Right forelimb (tissue), 1 donor: ENCODE measurements around the gene RIPK4.
"Not testable (repeated sequence)": the region's sequence is repeated elsewhere in the genome, so short reads cannot be mapped to it uniquely, and the experiment has no call there.

Experiments used
- DNase-seq: peaks from one replicate; pipeline ENCODE4 v3.0.0-alpha.2; 2018

RIPK4 gene

DNA sequence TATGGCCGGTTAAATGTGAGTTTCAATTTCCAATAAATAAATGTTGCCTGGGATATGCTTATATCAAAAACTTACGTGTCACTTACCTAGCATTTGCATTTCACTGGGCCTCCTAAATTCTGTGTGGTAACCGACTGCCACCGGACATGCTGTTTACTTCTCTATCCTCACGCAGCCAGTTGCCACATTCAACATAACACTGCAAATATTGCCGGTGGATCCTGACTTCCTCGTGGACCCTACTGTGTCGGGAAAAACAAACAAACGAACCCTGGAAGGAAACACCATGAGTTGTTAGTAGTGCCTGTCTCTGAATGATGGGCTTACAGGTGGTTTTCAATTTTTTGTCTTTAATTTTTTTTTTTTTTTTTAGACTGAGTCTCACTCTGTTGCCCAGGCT lies 54.1 kb downstream of the RIPK4 start:
- DNase-seq = no peak

DNA sequence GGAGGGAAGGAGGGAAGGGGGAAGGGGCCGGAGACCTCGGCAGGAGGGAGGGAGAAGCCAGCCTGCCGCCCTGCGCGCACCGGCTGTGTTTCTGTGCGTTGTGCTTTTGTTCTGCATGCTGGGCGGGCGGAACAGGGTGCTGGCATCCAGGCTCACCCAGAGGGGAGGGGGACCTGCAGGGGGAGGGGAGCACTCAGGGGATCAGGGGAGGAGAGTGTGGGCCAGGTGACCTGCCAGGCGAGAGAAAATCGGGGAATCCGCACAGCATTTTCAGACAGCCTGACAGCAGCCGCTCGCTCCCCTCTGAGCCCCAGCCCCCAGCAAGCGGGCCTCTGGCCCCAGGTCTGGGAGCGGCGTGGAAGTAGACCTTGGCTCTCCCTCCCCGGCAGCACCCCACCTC lies 54.7 kb downstream of the RIPK4 start:
- no peak for DNase-seq

DNA sequence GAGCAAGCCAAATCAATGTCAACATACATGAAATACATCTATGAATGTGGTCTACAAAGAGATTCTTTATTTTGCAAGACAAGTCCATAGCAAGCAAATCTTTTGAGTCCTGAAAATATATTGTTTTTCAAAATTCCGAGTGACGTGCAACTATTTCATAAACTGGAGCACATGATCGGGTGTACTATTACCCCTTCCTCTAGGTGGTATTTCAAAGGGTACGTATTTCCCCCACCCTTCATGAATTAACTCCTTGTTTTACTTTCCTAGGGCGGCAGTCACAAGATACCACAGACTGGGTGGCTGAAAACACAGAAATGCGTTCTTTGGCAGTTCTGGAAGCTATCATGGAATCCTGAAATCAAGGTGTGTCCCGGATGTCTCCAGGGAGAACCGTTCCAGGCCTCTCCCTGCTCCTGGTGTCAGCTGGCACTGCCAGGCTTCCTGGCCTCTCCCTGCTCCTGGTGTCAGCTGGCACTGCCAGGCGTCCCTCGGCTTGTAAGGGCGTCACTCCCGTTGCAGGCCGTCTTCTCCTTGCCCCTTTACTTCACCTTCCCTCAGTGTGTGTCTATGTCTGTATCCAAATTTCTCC lies 55.3 kb downstream of the RIPK4 start:
- DNase-seq = no peak

- no peak for DNase-seq
These were observed 56.1 kb downstream of the RIPK4 start for GRCh38 chr21:41710823-41711160.

- no peak for DNase-seq
These were observed 56.7 kb downstream of the RIPK4 start for GRCh38 chr21:41709965-41710822.

GRCh38 chr21:41709166-41709565 lies 57.7 kb downstream of the RIPK4 start:
- DNase-seq = no peak

DNA sequence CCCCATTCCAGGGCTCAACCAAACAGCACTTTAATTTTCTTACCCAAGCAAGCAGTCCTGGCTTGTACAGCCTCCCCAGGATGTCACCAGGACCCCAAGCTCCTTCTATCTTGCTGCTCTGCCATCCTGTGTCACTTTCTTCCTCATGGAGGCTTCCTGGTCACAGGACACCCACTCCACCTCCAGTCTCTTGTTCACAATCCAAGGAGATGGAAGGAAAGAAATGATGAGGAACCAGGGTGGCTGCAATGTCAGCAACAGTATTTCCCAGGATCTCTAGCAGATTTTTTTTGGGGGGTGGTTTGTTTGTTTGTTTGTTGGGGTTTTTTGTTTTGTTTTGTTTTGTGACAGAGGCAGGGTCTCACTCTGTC lies 58.9 kb downstream of the RIPK4 start:
- no peak for DNase-seq

DNA sequence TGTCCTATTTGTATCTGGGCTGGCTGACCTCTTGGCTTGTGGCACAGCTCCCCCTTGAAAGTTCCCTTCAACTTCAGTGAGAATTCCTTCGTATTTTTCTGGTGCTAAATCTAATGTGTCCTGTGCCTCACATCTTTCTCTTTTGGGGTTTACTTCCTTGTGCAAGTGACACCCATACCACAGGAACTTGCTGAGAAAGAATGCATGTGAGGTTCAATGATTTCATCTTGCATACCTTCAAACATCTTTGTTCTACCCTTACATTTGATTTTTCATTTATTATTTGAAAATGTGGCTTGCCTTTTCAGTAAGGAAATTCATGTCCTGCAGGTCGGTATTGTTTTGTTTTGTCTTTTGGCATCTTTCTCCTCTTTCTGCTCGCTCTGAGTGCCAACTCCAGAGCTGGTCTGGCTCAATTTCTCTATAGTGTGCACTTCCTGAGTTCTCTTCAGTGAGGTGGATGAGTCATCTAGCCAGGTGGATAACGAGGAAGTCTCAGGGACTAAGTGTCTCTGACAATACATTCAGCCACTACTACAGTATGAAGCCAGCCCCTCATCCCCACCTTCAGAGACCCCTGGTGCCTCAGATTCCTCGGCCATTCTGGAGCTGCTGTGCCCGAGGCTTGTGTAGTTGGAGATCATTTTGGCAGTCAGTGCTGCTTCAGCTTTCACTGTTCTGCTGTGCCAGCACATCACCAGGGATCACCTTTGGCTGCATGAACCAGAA lies 59.5 kb downstream of the RIPK4 start:
- no peak for DNase-seq

DNA sequence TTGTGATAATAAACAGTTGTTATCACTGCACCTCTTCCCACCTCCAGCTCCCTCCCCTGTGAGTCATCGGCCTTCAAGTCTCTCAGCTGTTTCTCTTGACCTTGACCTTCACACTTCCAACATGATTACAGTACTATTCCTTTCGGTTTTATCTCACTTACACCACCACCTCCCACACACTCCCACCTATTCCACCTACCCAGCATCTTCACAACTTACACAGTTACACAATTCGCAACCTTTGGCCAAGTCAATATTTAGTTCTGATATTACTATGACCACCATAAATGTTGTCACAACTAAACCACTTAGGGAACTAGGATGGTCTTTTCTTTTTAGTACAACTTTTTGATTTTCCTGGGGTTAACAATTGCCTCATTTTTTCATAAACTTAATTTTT lies 60.2 kb downstream of the RIPK4 start:
- no peak for DNase-seq

- no peak for DNase-seq
These were observed 60.6 kb downstream of the RIPK4 start for GRCh38 chr21:41706263-41706639.

- no peak for DNase-seq
These were observed 61.1 kb downstream of the RIPK4 start for GRCh38 chr21:41705546-41706262.

DNA sequence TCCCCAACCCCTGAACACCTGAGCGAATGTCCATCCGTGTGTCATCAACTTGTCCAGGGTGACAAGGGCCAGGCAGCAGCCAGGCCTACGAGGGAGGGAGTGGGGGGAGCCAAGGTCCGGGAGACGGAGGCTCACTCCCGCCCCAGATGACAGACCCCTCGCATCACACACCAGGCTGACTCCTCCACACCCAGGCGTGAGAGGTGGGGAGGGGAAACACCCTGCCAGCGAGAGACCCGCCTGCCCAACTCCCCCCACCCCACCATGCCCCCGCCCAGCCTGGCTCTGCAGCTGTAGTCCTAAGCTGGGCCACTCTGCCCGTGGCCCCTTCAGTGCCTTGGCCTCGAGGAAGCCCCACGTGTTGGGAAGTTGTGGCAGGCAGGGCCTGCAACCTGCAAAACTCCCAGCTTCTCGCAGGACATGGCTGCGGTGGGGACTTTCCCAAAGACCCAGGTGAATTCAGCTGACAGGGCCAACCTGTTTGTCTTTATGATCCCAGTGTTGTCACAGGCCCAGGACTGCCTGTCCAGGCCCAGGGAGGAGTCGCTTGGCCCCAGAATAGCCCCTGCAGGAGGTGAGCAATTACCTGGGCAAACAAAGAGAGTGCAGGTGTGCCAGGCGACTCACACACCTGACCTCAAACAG lies 62.9 kb downstream of the RIPK4 start:
- DNase-seq = no peak

- DNase-seq = no peak
These were observed 65.1 kb downstream of the RIPK4 start for GRCh38 chr21:41701749-41702148.

- no peak for DNase-seq
These were observed 67.5 kb downstream of the RIPK4 start for GRCh38 chr21:41699311-41699710.

DNA sequence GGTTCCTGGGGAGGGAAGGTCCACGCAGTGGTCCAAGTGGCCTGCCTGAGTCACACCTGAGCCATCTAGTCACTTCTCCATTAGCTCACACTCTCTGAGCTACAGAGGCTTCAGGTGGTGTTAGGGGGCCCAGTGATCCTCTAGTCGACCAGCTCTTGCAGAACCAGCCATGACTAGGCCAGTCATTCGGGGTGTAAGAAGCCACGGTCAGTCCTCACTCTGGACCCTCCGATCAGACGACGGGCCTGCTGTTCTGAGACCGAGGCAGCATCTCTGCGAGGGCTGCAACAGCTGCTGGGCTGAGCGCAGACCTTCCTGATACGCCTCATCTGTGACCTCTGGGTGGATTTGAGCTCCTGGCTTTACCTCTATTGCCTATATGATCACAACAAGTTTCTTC lies 68.8 kb downstream of the RIPK4 start:
- DNase-seq = no peak

DNA sequence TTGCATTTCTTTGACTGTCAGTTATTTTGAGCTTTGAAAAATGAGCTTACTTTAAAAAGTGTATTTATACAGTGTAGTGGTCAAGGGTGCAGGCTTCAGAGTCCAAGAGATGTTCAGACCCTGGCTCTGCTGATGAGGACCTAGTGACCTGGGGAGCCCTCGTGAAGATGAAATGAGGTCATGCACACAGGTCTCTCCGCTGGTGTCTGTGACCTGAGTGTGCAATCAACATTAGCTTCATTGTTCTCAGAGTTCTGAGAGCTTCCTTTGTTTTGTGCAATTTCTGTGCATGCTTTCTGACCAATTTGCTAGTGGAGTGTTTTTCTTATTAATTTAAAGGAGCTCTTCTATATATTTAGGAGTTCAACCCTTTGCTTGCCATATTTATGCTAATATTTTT lies 71.3 kb downstream of the RIPK4 start:
- no peak for DNase-seq

DNA sequence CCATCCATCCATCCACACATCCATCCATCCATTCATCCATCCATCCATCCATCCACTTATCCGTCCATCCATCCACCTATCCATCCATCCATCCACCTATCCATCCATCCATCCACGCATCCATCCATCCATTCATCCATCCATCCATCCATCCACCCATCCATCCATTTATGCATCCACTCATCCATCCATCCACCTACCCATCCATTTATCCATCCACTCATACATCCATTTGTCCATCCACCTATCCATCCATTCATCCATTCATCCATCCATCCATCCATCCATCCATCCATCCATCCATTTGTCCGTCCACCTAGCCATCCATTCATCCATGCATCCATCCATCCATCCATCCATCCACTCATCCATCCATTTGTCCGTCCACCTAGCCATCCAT lies 72.8 kb downstream of the RIPK4 start:
- not testable (repeated sequence) for DNase-seq

DNA sequence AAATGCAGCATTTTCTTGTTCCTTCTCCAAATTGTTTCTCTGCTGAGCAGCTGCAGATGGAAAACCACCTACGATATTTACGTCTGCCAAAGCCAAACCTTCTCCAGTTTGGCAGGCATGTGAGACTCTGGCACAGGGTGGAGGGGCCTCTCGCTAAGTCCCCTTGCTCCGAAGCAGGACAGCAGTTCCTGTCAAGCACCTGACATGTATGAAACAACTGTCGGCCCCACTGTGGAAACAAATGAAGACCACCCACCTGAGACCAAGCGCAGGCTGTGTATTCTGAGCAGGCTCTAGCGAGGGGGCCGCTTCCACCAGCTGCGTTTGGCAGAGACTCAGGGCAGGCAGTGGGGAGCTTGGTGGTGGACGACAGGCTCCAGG lies 74.7 kb downstream of the RIPK4 start:
- peak; percentile 65 for DNase-seq

GRCh38 chr21:41691205-41692184 lies 75.4 kb downstream of the RIPK4 start:
- DNase-seq = no peak
